ENCODE data around the gene ZCCHC13.
"Not testable (repeated sequence)": the region's sequence is repeated elsewhere in the genome, so short reads cannot be mapped to it uniquely, and the experiment has no call there.

The ZCCHC13 gene

GRCh38 chrX:74325130-74326059, 21.4 kb downstream of the ZCCHC13 start:
- DNase-seq, result no peak

- DNase-seq, result no peak
These were observed 34.9 kb downstream of the ZCCHC13 start for GRCh38 chrX:74338852-74339251.

- DNase-seq, result no peak
These were observed 36.1 kb downstream of the ZCCHC13 start for GRCh38 chrX:74340051-74340450.

GRCh38 chrX:74342211-74342610, 38.2 kb downstream of the ZCCHC13 start:
- DNase-seq, result not testable (repeated sequence)

GRCh38 chrX:74343343-74344279, 39.6 kb downstream of the ZCCHC13 start:
- peak; percentile 64 for DNase-seq

- DNase-seq, result no peak
These were observed 40.3 kb downstream of the ZCCHC13 start for GRCh38 chrX:74344280-74344622.

GRCh38 chrX:74346088-74346487, 42.1 kb downstream of the ZCCHC13 start:
- DNase-seq, result no peak

GRCh38 chrX:74349387-74349786, 45.4 kb downstream of the ZCCHC13 start:
- no peak for DNase-seq

- no peak for DNase-seq
These were observed 47.8 kb downstream of the ZCCHC13 start for GRCh38 chrX:74351760-74352159.

GRCh38 chrX:74353984-74354383, 50.0 kb downstream of the ZCCHC13 start:
- DNase-seq, result no peak

Data from activated CD4-positive, alpha-beta T cell treated with anti-CD3 and anti-CD28 coated beads, Interleukin-2, amount 50 U/mL, for 16 hours (primary cell).